Measurements from ENCODE around the gene L3MBTL4. TPM values are rescaled to one million over a fixed set of nuclear protein-coding genes. Genes with fewer than 3 reads are reported as not detected.

The L3MBTL4 gene
- total and polyA plus RNA-seq, 10 of the 15 experiments (the other 5 are each of a cell fraction or from before 2014, with no cell fraction given): 1.3 to 8.7 (median 3.8) TPM

DNA sequence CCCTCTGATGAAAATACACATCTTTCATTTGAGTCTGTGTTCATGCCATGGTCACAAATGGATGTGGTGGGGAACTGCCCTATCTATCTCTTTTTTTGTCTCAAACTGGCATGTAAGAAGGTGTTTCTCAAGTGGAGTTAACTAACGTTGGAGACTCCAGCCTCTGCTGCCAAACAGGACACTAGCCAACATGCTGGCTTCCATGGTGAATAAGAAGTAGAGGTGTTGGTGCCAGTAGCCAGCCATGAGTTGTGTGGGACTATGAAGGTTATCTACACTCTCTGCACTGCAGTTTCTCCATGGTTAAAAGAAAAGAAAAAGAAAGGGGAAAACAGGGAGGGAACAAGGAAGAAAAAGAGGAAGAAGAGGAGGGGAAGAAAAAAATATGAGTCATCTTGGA lies 370.4 kb downstream of the L3MBTL4 start (continued):
- TF ChIP-seq, protein P1, sequence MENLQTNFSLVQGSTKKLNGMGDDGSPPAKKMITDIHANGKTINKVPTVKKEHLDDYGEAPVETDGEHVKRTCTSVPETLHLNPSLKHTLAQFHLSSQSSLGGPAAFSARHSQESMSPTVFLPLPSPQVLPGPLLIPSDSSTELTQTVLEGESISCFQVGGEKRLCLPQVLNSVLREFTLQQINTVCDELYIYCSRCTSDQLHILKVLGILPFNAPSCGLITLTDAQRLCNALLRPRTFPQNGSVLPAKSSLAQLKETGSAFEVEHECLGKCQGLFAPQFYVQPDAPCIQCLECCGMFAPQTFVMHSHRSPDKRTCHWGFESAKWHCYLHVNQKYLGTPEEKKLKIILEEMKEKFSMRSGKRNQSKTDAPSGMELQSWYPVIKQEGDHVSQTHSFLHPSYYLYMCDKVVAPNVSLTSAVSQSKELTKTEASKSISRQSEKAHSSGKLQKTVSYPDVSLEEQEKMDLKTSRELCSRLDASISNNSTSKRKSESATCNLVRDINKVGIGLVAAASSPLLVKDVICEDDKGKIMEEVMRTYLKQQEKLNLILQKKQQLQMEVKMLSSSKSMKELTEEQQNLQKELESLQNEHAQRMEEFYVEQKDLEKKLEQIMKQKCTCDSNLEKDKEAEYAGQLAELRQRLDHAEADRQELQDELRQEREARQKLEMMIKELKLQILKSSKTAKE (IDR thresholded peaks at IDR 0.05; ENCODE audit: low read depth, poor library complexity, severe bottlenecking): no peak
- TF ChIP-seq TCF7 (IDR thresholded peaks at IDR 0.05; ENCODE audit: borderline replicate concordance) (no peak), EZH2 (IDR thresholded peaks at IDR 0.05; ENCODE audit: borderline replicate concordance, control insufficient read depth, low read depth, low read length) (no peak), NFXL1 (IDR thresholded peaks at IDR 0.05; ENCODE audit: borderline replicate concordance) (no peak)

DNA sequence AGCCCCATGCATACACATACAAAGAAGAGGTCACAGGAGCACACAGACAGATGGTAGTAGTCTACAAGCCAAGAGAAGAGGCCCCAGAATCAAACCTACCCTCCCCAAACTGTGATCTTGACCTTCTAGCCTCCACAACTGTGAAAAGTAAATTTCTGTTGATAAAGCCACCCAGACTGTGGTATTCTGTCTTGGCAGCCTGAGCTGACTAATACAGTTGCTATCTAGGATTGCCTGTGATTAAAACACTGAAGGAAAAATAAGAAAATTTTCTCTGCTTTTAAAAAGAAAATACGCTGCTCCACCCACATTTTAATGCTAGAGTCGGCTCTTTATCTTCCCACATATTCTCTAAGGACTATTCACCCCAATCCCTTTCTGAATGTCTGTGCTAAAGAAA lies 375.7 kb downstream of the L3MBTL4 start:
- 0% methylated on average over 2 of the region's 2 CpGs for WGBS (ENCODE audit: insufficient coverage, insufficient replicate concordance, low lambda C conversion rate, missing lambda C conversion rate)
- CTCF ChIA-PET: no interaction called here
- no peak for ATAC-seq
- intact Hi-C loops (cut with micrococcal nuclease; ENCODE audit: unreplicated experiment) (no loop called here), in situ Hi-C loops (cut with MboI) (no loop called here)
- no peak for FAIRE-seq
- no peak overlapping the region for H3K4me2 ChIP-seq (ENCODE audit: control insufficient read depth, insufficient read depth)
- RAD21 ChIA-PET (ENCODE audit: unreplicated experiment): no interaction called here
- SMC1A ChIA-PET (ENCODE audit: uncharacterized antibody, unreplicated experiment): interaction anchor here (1.0 kb wide), 1 partner anchor 531 kb away, joined by 4 read pairs; no protein-coding TSS in a partner anchor
- no peaks in the 10 kb centered on the region; the same call in 1 of the 3 replicates for H3K9me3 ChIP-seq (replicated peaks; ENCODE audit: control insufficient read depth, insufficient read depth, low read length)
- no peaks in the 10 kb centered on the region for H3K36me3 ChIP-seq (ENCODE audit: control insufficient read depth in 2 of 2, insufficient read depth in 2 of 2, low read length in 1 of 2)
- no peaks in the 10 kb centered on the region for H3K27me3 ChIP-seq (replicated peaks in 1 of 2; ENCODE audit: control insufficient read depth in 2 of 2, insufficient read depth in 2 of 2, low read length in 1 of 2)
- DNase-seq (ENCODE audit: low read depth, low spot score): no peak
- no TSS peak for BruUV-seq (replicated peaks)
- POLR2A ChIA-PET: no interaction called here
- H3K4me1 ChIP-seq (ENCODE audit: control insufficient read depth, insufficient read depth, low read length): no peaks in the 10 kb centered on the region
- H3K9ac ChIP-seq (ENCODE audit: control insufficient read depth, insufficient read depth, low read length): no peak overlapping the region
- H2AFZ ChIP-seq (ENCODE audit: control insufficient read depth, low read depth, low read length): no peak overlapping the region
- no peaks in the 10 kb centered on the region for H4K20me1 ChIP-seq (ENCODE audit: control insufficient read depth, insufficient read depth)
- no peak overlapping the region for H3K27ac ChIP-seq (ENCODE audit: control insufficient read depth, insufficient read depth)
- TF ChIP-seq, protein P2, sequence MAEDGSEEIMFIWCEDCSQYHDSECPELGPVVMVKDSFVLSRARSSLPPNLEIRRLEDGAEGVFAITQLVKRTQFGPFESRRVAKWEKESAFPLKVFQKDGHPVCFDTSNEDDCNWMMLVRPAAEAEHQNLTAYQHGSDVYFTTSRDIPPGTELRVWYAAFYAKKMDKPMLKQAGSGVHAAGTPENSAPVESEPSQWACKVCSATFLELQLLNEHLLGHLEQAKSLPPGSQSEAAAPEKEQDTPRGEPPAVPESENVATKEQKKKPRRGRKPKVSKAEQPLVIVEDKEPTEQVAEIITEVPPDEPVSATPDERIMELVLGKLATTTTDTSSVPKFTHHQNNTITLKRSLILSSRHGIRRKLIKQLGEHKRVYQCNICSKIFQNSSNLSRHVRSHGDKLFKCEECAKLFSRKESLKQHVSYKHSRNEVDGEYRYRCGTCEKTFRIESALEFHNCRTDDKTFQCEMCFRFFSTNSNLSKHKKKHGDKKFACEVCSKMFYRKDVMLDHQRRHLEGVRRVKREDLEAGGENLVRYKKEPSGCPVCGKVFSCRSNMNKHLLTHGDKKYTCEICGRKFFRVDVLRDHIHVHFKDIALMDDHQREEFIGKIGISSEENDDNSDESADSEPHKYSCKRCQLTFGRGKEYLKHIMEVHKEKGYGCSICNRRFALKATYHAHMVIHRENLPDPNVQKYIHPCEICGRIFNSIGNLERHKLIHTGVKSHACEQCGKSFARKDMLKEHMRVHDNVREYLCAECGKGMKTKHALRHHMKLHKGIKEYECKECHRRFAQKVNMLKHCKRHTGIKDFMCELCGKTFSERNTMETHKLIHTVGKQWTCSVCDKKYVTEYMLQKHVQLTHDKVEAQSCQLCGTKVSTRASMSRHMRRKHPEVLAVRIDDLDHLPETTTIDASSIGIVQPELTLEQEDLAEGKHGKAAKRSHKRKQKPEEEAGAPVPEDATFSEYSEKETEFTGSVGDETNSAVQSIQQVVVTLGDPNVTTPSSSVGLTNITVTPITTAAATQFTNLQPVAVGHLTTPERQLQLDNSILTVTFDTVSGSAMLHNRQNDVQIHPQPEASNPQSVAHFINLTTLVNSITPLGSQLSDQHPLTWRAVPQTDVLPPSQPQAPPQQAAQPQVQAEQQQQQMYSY (CRISPR knock-in tag; IDR thresholded peaks at IDR 0.05): no peak
- no peak for TF ChIP-seq STAT3 (IDR thresholded peaks at IDR 0.05; ENCODE audit: low read depth, low read length)
- TF ChIP-seq ZNF24 (IDR thresholded peaks at IDR 0.05): no peak
- no peak for TF ChIP-seq ZNF384 (IDR thresholded peaks at IDR 0.05; ENCODE audit: borderline replicate concordance, low read depth, low read length)
- no peak for TF ChIP-seq MXI1 (IDR thresholded peaks at IDR 0.05; ENCODE audit: low read depth, low read length)
- TF ChIP-seq SMARCA5 (IDR thresholded peaks at IDR 0.05): no peak
- no peak for TF ChIP-seq YBX1 (IDR thresholded peaks at IDR 0.05)
- TF ChIP-seq FOS (IDR thresholded peaks at IDR 0.05; ENCODE audit: borderline replicate concordance, extremely low read depth, insufficient read length): no peak
- TF ChIP-seq NFXL1 (IDR thresholded peaks at IDR 0.05; ENCODE audit: borderline replicate concordance): no peak
- no peak for TF ChIP-seq ESRRA (IDR thresholded peaks at IDR 0.05; ENCODE audit: low read length)
- TF ChIP-seq, protein P3, sequence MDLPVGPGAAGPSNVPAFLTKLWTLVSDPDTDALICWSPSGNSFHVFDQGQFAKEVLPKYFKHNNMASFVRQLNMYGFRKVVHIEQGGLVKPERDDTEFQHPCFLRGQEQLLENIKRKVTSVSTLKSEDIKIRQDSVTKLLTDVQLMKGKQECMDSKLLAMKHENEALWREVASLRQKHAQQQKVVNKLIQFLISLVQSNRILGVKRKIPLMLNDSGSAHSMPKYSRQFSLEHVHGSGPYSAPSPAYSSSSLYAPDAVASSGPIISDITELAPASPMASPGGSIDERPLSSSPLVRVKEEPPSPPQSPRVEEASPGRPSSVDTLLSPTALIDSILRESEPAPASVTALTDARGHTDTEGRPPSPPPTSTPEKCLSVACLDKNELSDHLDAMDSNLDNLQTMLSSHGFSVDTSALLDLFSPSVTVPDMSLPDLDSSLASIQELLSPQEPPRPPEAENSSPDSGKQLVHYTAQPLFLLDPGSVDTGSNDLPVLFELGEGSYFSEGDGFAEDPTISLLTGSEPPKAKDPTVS (IDR thresholded peaks at IDR 0.05; ENCODE audit: low read depth, low read length): no peak
- TF ChIP-seq BRCA1 (IDR thresholded peaks at IDR 0.05; ENCODE audit: low read depth, low read length): no peak
- TF ChIP-seq MTA3 (IDR thresholded peaks at IDR 0.05; ENCODE audit: borderline replicate concordance, low read length): no peak
- H3K79me2 ChIP-seq (ENCODE audit: control insufficient read depth, insufficient read depth, low read length): no peaks in the 10 kb centered on the region
- no peak overlapping the region for H3K4me3 ChIP-seq
